SK-N-DZ (cell line): ENCODE measurements around the gene CSF1.
A peak's percentile ranks its signal among the peaks of the same experiment; 100 is the strongest.
"Not testable (repeated sequence)": the region's sequence is repeated elsewhere in the genome, so short reads cannot be mapped to it uniquely, and the experiment has no call there.

Experiments used
- DNase-seq: peaks from one replicate; pipeline ENCODE4 v3.0.0-alpha.2; 2015; ENCODE audit warnings: low spot score

Gene CSF1

DNA sequence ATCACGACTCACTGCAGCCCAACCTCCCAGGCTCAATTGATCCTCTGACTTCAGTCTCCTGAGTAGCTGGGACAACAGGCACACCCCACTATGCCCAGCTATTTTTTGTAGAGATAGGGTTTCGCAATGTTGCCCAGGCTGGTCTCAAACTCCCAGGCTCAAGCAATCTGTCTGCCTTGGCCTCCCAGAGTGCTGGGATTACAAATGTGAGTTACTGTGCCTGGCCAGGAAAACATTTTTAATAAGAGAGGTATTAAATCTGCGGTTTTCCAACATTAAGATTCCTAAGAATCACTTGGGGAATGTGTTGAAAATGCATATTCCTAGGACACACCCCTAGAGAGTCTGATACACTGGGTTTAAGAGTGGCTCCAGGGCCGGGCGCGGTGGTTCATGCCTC lies 8.7 kb downstream of the CSF1 start:
- DNase-seq: no peak

- not testable (repeated sequence) for DNase-seq
Measured at GRCh38 chr1:109920391-109920790, 9.7 kb downstream of the CSF1 start.

DNA sequence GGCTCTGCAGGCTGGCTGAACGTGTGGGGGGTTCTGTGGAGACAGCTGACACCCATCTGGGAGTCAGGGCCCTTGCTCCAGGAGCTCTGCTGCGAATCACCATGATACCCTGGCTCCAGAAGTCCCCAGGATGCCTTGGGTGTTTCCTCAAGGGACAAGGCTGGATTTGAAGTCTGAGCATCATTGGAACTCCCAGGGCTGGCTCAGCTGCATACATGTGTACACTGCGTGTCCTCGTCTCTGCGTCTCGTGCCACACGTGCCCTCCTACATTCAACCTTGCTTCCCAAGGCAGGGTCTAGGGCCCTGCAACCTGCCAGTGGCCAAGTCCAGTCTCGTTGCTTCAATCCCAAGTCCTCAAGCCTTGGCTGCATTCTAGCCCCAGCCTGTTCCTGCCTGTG lies 11.7 kb downstream of the CSF1 start:
- DNase-seq: no peak

DNA sequence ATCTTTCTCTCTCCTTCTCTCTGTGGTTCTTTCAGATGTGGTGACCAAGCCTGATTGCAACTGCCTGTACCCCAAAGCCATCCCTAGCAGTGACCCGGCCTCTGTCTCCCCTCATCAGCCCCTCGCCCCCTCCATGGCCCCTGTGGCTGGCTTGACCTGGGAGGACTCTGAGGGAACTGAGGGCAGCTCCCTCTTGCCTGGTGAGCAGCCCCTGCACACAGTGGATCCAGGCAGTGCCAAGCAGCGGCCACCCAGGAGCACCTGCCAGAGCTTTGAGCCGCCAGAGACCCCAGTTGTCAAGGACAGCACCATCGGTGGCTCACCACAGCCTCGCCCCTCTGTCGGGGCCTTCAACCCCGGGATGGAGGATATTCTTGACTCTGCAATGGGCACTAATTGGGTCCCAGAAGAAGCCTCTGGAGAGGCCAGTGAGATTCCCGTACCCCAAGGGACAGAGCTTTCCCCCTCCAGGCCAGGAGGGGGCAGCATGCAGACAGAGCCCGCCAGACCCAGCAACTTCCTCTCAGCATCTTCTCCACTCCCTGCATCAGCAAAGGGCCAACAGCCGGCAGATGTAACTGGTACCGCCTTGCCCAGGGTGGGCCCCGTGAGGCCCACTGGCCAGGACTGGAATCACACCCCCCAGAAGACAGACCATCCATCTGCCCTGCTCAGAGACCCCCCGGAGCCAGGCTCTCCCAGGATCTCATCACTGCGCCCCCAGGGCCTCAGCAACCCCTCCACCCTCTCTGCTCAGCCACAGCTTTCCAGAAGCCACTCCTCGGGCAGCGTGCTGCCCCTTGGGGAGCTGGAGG lies 12.7 kb downstream of the CSF1 start:
- peak; percentile 62 for DNase-seq

DNA sequence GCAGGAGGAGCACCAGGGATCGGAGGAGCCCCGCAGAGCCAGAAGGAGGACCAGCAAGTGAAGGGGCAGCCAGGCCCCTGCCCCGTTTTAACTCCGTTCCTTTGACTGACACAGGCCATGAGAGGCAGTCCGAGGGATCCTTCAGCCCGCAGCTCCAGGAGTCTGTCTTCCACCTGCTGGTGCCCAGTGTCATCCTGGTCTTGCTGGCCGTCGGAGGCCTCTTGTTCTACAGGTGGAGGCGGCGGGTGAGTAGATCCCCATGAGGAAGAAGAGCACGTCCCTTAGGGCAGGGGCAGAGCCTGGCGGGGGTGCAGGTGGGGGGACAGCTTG lies 13.3 kb downstream of the CSF1 start:
- DNase-seq: no peak

DNA sequence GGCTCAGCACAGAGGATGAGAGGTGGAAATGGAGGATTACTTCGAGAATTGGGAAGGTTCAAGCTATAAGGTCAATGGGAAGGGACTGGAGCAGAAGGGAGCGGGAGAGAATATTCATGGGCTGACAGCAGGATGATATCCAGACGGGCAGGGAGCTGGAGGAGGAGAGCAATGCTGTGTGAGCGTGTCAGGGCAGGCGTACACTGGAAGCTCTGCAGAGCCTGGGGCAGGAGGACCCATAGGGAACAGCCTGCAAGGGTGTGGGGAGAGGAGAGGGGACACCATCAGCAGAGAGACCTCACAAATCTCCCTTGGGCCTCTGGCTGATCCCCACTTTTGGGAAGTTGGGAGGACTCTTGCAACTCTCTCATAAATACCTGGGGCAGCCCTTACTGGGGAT lies 13.7 kb downstream of the CSF1 start:
- DNase-seq: no peak

GRCh38 chr1:109925159-109925990 lies 14.7 kb downstream of the CSF1 start:
- DNase-seq: no peak

DNA sequence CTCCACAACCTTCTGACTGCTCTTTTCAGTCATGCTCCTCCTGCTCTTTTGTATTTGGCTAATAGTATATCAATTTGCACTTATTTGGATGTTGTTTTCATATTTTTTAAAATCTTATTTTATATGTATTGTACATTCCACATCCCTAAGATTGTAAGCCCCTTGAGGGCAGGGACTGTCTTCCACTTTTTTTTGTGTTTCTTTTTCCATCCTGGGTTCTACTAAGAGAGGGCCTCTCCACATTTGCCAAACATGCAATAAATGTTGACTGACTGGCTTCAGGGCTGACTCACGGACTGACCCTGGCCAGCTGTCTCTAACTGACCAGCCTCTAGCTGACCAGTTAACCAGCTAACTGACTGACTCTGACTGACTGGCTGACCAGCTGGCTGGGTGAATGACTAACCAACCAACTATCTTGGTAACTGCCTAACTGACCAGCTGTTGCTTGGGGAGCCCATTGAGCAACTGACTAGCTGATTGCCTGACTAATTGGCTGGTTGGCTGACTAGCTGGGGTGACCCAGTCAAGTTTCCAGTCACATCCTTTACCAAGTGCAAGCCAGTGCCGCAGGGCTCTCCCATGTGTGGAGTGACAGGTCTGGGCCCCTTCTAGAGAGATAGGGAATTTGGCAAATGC lies 16.1 kb downstream of the CSF1 start:
- DNase-seq: no peak

GRCh38 chr1:109927356-109927755 lies 16.7 kb downstream of the CSF1 start:
- no peak for DNase-seq

DNA sequence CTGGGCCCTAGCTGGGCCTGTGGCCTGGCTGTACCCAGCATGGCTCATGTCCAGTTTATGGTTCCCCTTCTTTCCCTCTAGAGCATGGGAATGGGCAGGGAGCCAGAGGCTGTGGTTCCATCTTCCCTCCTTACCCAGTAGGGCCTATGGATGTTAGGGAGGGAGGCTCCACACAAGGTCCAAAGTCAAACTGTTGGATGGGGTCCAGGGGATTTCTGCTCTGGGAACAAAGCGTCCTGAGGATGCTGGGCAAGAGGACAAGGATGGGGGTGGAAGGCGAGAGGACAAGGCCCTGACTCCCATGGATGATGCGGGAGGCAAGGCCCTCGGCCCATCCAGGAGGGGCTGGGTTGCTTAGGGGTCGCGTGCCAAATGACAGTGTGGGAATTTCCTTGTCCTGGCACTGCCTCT lies 17.3 kb downstream of the CSF1 start:
- no peak for DNase-seq

- DNase-seq: no peak
Measured at GRCh38 chr1:109928591-109929111, 18.0 kb downstream of the CSF1 start.

GRCh38 chr1:109929170-109929569 lies 18.5 kb downstream of the CSF1 start:
- DNase-seq: no peak

GRCh38 chr1:109929588-109930251 lies 19.1 kb downstream of the CSF1 start:
- no peak for DNase-seq

DNA sequence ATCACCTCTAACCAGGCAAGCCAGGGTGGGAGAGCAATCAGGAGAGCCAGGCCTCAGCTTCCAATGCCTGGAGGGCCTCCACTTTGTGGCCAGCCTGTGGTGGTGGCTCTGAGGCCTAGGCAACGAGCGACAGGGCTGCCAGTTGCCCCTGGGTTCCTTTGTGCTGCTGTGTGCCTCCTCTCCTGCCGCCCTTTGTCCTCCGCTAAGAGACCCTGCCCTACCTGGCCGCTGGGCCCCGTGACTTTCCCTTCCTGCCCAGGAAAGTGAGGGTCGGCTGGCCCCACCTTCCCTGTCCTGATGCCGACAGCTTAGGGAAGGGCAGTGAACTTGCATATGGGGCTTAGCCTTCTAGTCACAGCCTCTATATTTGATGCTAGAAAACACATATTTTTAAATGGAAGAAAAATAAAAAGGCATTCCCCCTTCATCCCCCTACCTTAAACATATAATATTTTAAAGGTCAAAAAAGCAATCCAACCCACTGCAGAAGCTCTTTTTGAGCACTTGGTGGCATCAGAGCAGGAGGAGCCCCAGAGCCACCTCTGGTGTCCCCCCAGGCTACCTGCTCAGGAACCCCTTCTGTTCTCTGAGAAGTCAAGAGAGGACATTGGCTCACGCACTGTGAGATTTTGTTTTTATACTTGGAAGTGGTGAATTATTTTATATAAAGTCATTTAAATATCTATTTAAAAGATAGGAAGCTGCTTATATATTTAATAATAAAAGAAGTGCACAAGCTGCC lies 19.8 kb downstream of the CSF1 start:
- DNase-seq: no peak

- peak; percentile 66 for DNase-seq
Measured at GRCh38 chr1:109931189-109931731, 20.6 kb downstream of the CSF1 start.

DNA sequence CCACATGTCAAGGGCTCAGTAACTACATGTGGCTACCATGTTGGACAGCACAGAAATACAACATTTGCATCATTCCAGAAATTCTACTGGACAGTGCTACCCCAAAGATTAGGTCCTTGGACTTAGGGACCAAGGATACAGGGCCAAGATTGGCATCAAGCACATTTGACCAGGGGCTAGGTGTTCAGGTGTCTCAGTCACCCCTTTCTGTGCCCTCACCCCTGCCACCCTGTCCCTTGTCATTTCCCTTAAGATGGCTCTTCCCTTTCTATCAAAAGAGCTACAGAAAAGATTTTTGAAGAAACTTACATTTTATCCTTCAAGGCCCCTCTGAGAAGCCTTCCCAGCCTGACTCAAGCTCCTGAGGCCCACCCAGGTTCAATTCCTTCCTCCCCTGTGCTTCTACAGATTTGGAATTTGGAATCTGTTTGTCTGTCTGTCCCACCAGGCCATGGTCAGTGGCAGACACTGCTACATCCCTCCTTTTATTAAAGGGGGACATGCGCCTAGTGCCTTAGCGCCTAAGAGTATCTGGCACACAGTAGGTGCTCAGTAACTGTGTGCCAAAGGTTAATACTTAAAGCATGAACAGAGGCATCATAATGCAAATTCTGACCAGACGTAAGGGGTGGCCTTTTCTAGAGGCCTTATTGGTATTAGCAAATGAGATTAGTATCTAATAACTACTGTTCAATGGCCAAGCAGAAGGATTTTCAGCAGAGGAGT lies 21.4 kb downstream of the CSF1 start:
- DNase-seq: no peak

DNA sequence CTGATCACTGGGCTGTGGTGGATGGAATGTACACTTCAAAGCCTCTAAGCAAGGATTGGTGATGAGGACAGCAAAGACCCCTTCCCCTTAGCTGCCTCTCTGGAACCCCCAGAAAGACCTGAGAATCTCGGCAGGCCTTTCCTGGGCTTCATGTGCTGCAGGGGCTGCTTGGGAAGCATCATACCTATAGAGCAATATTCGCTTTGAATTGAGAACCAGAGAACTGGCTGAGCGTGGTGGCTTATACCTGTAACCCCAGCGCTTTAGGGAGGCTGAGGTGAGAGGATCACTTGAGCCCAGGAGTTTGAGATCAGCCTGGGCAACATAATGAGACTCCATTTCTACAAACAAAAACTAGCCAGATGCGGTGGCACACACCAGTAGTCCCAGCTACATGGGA lies 22.0 kb downstream of the CSF1 start:
- DNase-seq: no peak

DNA sequence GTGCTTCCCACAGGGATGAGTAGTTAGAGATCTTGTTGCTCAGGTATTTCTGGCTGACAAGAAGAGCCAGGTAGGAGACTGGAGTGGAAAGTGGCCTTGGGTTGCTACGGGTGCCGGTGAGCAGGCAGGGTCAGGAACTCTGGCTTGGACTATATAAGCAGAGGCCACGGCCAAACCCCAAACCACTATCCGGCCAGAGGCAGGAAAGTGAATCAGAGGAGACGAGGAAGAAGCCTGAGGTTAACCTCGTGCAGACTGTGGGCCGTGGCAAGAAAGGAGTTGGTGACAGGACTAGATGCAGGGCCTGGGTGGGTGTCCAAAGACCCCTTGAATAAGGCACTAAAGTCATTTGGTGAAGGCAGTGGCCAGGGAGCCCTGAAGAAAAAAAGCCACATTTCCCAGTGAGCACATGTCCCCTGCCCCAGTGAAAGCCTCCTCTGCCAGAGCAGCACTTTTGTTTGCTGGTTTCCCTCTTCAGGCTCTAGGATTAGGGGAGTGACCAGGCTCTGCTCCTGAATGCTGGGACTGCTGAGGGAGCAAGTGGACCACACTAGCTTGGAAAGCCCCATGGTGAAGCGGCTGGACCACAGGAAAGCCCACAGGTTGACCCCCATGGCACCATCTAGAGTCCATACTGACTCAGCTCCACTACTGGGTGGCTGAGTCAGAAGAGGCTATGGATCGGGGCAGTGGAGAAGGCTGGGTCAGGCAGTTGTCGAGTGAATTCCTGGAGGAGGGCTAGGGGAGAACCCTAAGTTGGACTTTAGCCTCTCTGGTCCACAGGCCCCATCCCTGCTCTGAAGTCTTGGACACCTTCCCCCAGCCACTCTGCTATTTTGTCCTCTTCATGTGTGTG lies 23.4 kb downstream of the CSF1 start:
- DNase-seq: no peak

GRCh38 chr1:109935451-109935900 lies 24.8 kb downstream of the CSF1 start:
- no peak for DNase-seq
